Activated T-helper 17 cell treated with anti-CD3 and anti-CD28 coated beads, Interleukin-2, amount 50 U/mL, for 72 hours (primary cell): ENCODE data around the gene PSMB5. TPM values are rescaled to one million over a fixed set of nuclear protein-coding genes. Genes with fewer than 3 reads are reported as not detected.

Source experiments
- total RNA-seq, 2 donors: library from RNA; stranded (reverse); gene quantifications; one replicate each; pipeline ENCODE4 v1.2.3, GENCODE V29; 2022

Gene PSMB5
- total RNA-seq, 2 donors from 2014 or later: 85.8 to 151 TPM

Other genes with a start within 250 kb of the PSMB5 start
- gene SLC7A7, start 219.5 kb downstream of the PSMB5 start, total RNA-seq: under 1 TPM; 0.15 to 0.71 TPM
- 100 to 1,000 TPM in 1 of 2 donors, 10 to 100 TPM in 1; 90.4 to 142 TPM for gene MRPL52, start 205.0 kb downstream of the PSMB5 start, total RNA-seq
- 1 to 10 TPM; 1.5 to 2.1 TPM for gene MMP14, start 198.3 kb downstream of the PSMB5 start, total RNA-seq
- gene LRP10, start 163.2 kb downstream of the PSMB5 start, total RNA-seq: 10 to 100 TPM; 61.3 to 78.1 TPM
- 1 to 10 TPM in 1 of 2 donors, under 1 TPM in 1; 0.56 to 1.3 TPM for gene REM2, start 151.7 kb downstream of the PSMB5 start, total RNA-seq
- gene RBM23, start 115.8 kb downstream of the PSMB5 start, total RNA-seq: 10 to 100 TPM; 69.5 to 70.5 TPM
- gene PRMT5, start 105.5 kb downstream of the PSMB5 start, total RNA-seq: 100 to 1,000 TPM in 1 of 2 donors, 10 to 100 TPM in 1; 61.7 to 127 TPM
- 10 to 100 TPM; 60.6 to 78.5 TPM for gene HAUS4, start 77.8 kb downstream of the PSMB5 start, total RNA-seq
- gene AJUBA, start 52.3 kb downstream of the PSMB5 start, total RNA-seq: 1 to 10 TPM; 1.1 to 7.5 TPM
- 1 to 10 TPM; 8.5 to 9.6 TPM for gene C14orf93, start 24.8 kb downstream of the PSMB5 start, total RNA-seq
- not detected for gene PSMB11, start 7.3 kb upstream of the PSMB5 start, total RNA-seq
- under 1 TPM; 0.48 TPM for gene CDH24, start 22.6 kb upstream of the PSMB5 start, total RNA-seq
- gene ACIN1, start 60.2 kb upstream of the PSMB5 start, total RNA-seq: 100 to 1,000 TPM; 187 to 214 TPM
- 10 to 100 TPM; 40.3 to 53.4 TPM for gene C14orf119, start 60.6 kb upstream of the PSMB5 start, total RNA-seq
- gene CIROP, start 70.1 kb upstream of the PSMB5 start, total RNA-seq: not detected
- not detected for gene CEBPE, start 84.4 kb upstream of the PSMB5 start, total RNA-seq
- gene SLC7A8, start 148.8 kb upstream of the PSMB5 start, total RNA-seq: under 1 TPM; 0.61 to 0.69 TPM
- gene RNF212B, start 203.0 kb upstream of the PSMB5 start, total RNA-seq: not detected